Esophagus squamous epithelium (tissue), 5 donors: ENCODE results near the gene TBATA. TPM values are rescaled to one million over a fixed set of nuclear protein-coding genes. Genes with fewer than 3 reads are reported as not detected.

Experiments
- DNase-seq: peaks from one replicate; lab custom pipeline; 2025; lab: John Stamatoyannopoulos, UW
- H3K27ac ChIP-seq, 4 donors: fragments of 200-600 bp; sonication (generic); one replicate each; pipeline ENCODE4 v1.5.1; 2016 to 2019; ENCODE audit warnings: mild to moderate bottlenecking in 1 of 4
- H3K27me3 ChIP-seq, 4 donors: fragments of 200-600 bp; sonication (generic); 1 replicate in 3 of 4; 2 replicates in 1 of 4; pipeline versions ENCODE4 v1.5.1 to v1.6.0; 2017 to 2021; ENCODE audit warnings: antibody characterized with exemption in 1 of 4
- H3K36me3 ChIP-seq, 3 donors: fragments of 200-600 bp; sonication (generic); one replicate each; pipeline ENCODE4 v1.5.1; 2016 to 2019
- H3K4me1 ChIP-seq, 3 donors: fragments of 200-600 bp; sonication (generic); one replicate each; pipeline ENCODE4 v1.5.1; 2017 to 2019
- H3K4me3 ChIP-seq, 4 donors: fragments of 200-600 bp; sonication (generic); 1 replicate in 3 of 4; 2 replicates in 1 of 4; pipeline ENCODE4 v1.5.1; 2016 to 2019; ENCODE audit warnings: mild to moderate bottlenecking in 2 of 4, moderate library complexity in 1 of 4
- H3K9me3 ChIP-seq, 3 donors: fragments of 200-600 bp; sonication (generic); one replicate each; pipeline ENCODE4 v1.5.1; 2016 to 2019
- POLR2A ChIP-seq, 4 donors: fragments of 450-650 bp; IDR thresholded peaks; one replicate each; pipeline ENCODE4 v1.6.1; 2017; ENCODE audit warnings: antibody characterized with exemption in 4 of 4, mild to moderate bottlenecking in 4 of 4, moderate library complexity in 3 of 4
- WGBS, 2 donors: methylation state at CpG; one replicate each; pipeline ENCODE4 v1.1.5; 2018; 5-methylcytosine and 5-hydroxymethylcytosine counted together
- intact Hi-C: fragments of 100-400 bp; cut with DNase I; formaldehyde crosslinking; loops from one replicate; pipeline ENCODE4 v1.15.0; 2022
- total RNA-seq, 4 donors: library from RNA; depleted of rRNA; stranded (reverse); fragments of >200 nt; gene quantifications; one replicate each; pipeline ENCODE4 v1.1.0, GENCODE V29; 2016
- TF ChIP-seq, protein P1 (sequence below), 6 experiments: fragments of 450-650 bp in 4 of 6; fragments of 200-600 bp in 2 of 6; sonication (generic) in 2 of 6; IDR thresholded peaks; one replicate each; pipeline ENCODE4 v1.5.1; 2016 to 2019; ENCODE audit warnings: antibody characterized with exemption in 6 of 6, mild to moderate bottlenecking in 4 of 6, moderate library complexity in 4 of 6
- donor health status: DM: yes; HTN: yes; CAD: no.

The TBATA gene
- total RNA-seq, 4 donors from 2014 or later: not detected

DNA sequence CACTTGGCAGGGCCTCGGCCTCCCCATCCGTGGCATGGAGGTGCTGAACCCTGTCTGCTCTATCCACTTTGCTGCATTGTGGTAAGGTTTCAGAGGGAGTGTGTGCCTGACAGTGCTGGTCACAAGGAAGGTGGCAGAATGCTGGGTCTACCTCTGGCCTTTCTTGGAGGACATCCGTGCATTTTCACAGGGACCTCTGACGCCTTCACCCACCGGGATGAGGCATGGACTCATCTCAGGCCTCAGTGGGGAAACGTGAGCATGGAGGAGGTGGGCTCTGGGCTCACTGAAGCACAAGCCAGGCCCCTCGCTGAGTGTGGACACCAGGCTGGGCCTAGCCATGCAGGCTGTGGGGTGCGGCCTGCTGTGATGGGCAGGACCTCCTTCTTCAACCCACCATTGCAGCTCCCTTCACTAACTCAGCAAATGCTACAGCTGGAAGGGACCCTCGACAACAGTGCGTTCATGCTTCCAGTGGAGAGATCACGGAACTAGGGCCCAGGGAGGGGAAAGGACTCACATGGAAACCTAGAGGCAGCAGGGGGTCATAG, 8.6 kb downstream of the TBATA start:
- H3K27ac ChIP-seq: no peak overlapping the region
- no peak for TF ChIP-seq POLR2A (IDR thresholded peaks at IDR 0.05)
- TF ChIP-seq, protein P1, sequence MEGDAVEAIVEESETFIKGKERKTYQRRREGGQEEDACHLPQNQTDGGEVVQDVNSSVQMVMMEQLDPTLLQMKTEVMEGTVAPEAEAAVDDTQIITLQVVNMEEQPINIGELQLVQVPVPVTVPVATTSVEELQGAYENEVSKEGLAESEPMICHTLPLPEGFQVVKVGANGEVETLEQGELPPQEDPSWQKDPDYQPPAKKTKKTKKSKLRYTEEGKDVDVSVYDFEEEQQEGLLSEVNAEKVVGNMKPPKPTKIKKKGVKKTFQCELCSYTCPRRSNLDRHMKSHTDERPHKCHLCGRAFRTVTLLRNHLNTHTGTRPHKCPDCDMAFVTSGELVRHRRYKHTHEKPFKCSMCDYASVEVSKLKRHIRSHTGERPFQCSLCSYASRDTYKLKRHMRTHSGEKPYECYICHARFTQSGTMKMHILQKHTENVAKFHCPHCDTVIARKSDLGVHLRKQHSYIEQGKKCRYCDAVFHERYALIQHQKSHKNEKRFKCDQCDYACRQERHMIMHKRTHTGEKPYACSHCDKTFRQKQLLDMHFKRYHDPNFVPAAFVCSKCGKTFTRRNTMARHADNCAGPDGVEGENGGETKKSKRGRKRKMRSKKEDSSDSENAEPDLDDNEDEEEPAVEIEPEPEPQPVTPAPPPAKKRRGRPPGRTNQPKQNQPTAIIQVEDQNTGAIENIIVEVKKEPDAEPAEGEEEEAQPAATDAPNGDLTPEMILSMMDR (IDR thresholded peaks at IDR 0.05): no peak
- peaks cover 2 to 33% (median 7%) of the 10 kb centered on the region in 3 donors for H3K4me1 ChIP-seq
- DNase-seq: no peak
- no peaks in the 10 kb centered on the region for H3K36me3 ChIP-seq
- H3K9me3 ChIP-seq: no peaks in the 10 kb centered on the region
- H3K27me3 ChIP-seq: no peaks in the 10 kb centered on the region
- H3K4me3 ChIP-seq: no peak overlapping the region
- intact Hi-C loops: no loop called here
- 90 to 100% methylated on average over 5 to 6 of the region's 11 CpGs for WGBS, 2 donors

DNA sequence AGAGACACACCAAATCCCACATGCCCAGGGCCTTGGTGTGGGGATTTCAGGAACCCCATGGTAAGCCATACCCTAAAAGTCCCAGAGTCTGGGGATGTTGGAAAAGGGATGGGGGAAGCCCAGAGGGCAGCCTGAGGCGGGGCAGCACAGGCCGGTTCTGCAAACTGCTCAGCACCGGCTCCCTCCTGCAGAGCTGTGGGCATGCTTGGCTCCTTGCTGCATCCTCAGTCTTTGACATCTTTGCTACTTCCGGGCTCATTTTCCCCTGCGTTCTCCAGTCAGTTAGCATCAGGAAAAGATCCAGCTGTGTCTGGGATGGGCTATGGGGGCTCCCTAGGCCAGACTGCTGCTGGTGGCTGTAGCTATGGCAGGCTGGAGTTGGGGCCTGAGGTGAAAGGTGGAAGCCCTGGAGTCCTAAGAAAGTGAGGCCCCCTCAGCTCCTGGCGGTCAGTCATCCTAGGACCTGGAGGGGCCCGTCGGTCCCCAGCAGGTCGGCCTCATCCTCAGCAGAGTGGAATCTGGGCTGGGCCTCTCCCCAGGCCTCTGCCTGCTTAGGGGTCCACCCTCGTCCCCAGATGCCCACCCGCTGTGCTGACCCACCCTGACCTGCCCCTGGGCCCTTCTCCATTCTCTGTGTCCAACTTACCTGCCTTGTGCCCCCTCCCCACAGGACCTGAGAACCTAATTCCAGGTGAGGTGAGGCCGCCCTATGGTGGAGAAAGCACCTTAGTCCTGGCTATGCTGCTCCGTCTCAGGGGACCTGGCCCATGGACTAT, 9.3 kb downstream of the TBATA start:
- H3K36me3 ChIP-seq: no peaks in the 10 kb centered on the region
- H3K4me3 ChIP-seq: no peak overlapping the region
- H3K4me1 ChIP-seq: peaks cover 2 to 33% (median 7%) of the 10 kb centered on the region in 3 donors
- no peak for DNase-seq
- H3K27ac ChIP-seq: no peak overlapping the region
- no peak for TF ChIP-seq POLR2A (IDR thresholded peaks at IDR 0.05)
- TF ChIP-seq, protein P1 (IDR thresholded peaks at IDR 0.05): no peak
- H3K9me3 ChIP-seq: no peaks in the 10 kb centered on the region
- 55 to 73% methylated on average over 4 to 5 of the region's 13 CpGs for WGBS, 2 donors
- intact Hi-C loops: no loop called here
- no peaks in the 10 kb centered on the region for H3K27me3 ChIP-seq

DNA sequence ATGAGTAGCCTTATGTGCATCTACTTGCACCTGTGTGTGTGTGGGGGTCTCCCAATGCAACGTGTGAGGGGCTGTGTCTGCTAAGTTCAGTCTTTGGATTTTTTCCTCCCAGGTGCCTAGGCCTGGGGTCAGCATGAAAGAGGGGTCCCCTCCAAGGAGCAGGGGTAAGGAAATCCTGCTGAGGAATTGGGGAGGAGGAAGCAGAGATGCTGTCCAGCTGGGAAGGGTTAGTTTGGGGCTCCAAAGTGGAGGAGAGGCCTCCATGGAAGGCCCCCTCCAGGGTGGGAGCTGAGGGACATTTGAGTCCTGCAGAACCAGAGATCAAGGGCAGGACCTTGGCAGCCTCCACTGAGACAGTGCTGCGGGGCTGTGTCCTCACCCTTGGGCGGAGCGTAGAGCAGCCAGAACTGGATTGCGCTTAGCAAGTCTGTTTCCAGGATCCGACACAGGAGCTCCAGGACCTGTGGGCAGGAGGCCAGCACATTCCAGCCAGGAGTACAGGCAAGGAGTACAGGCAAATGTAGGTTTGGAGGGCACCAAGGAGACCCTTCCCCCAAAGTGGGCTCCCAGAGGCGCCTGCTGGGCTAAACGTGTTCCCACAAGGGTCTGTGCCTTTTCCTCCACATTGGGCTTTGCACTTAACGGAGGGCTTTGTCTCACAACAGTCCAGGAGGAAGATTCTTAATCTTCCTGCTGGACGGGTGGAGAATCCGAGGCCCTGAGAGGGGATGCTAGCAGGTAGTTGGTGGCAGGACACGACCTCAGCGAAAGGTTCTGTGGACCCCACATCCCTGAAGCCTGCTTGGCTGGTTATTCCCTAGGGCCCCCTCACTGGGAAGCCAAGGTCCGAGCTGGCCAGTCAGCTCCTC, 10.1 kb downstream of the TBATA start:
- peaks cover 2 to 29% (median 7%) of the 10 kb centered on the region in 3 donors for H3K4me1 ChIP-seq
- H3K27me3 ChIP-seq: no peaks in the 10 kb centered on the region
- H3K27ac ChIP-seq: no peak overlapping the region
- H3K9me3 ChIP-seq: no peaks in the 10 kb centered on the region
- TF ChIP-seq POLR2A (IDR thresholded peaks at IDR 0.05): no peak
- TF ChIP-seq, protein P1 (IDR thresholded peaks at IDR 0.05): no peak
- H3K36me3 ChIP-seq: no peaks in the 10 kb centered on the region
- WGBS, 2 donors: 33 to 80% methylated on average over 2 to 9 of the region's 14 CpGs
- DNase-seq: no peak
- intact Hi-C loops: no loop called here
- no peak overlapping the region for H3K4me3 ChIP-seq

DNA sequence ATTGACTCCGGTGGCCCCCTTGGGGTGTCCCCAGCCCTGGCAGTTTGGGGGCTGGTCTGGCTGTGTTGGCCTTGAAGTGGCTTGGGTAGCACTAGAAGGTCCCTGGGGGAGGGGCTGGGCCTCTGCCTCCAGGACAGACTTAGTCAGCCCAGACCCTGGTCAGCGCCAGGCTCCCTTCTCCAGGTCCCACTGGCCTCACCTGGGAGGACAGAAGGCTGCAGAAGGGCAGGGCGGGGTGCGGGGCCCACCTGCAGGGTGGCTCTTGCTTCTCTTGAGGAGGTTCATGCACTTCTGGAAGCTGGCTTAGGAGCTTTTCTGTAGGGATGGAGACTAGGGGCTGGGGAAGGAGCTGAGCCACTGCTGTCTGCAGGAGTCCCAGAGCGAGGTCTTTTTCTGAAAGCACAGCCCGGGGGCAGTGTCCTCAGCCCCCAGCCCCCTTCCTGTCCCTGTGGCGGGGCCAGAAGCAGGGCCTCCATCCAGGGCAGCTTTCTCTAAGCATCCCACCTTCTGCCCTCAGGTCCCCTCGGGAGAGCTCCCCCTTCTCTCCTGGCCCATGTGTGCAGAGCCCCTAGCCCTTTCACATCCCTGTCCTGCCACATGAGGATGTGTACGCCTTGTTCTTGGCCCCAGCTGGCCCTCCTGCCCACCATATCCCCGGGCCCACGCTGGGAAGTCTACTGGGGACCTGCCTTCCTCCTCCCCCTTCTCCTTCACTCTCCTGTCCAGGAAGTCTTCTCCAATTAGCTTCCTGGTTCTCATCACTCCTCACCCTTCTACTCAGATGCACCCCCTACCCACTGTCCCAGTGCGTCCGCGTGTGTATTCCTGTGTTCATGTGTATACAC, 11.0 kb downstream of the TBATA start:
- 87 to 95% methylated on average over 8 to 12 of the region's 14 CpGs for WGBS, 2 donors
- TF ChIP-seq, protein P1 (IDR thresholded peaks at IDR 0.05): no peak
- no peak for TF ChIP-seq POLR2A (IDR thresholded peaks at IDR 0.05)
- no peak for DNase-seq
- Histone ChIP-seq H3K27me3 (no peaks in the 10 kb centered on the region), H3K4me1 (peaks cover 2 to 28% (median 7%) of the 10 kb centered on the region in 3 donors), H3K27ac (no peak overlapping the region), H3K9me3 (no peaks in the 10 kb centered on the region), H3K4me3 (no peak overlapping the region), H3K36me3 (no peaks in the 10 kb centered on the region)
- intact Hi-C loops: no loop called here
